Effector memory CD8-positive, alpha-beta T cell (primary cell): Measurements from ENCODE around the gene DNAJC18.
"Not testable (repeated sequence)": the region's sequence is repeated elsewhere in the genome, so short reads cannot be mapped to it uniquely, and the experiment has no call there.

Experiments used
- ATAC-seq: fragments of 150-1000 bp; cut with Tn5 transposase; replicated peaks from 2 replicates; pipeline ENCODE4 v1.10.0; 2021; ENCODE audit warnings: mild to moderate bottlenecking, moderate library complexity
- DNase-seq, 3 experiments: peaks; one replicate each; pipeline ENCODE4 v3.0.0; 2021
- H3K27ac Mint-ChIP-seq, 2 donors: one replicate each; pipeline ENCODE4 v1.8.0; 2022; ENCODE audit warnings: mild to moderate bottlenecking in 2 of 2, mixed read lengths in 2 of 2, moderate library complexity in 2 of 2
- H3K27me3 Mint-ChIP-seq, 2 donors: one replicate each; pipeline ENCODE4 v1.8.0; 2022; ENCODE audit warnings: mixed read lengths in 2 of 2
- H3K36me3 Mint-ChIP-seq: one replicate; pipeline ENCODE4 v1.8.0; 2022; ENCODE audit warnings: mild to moderate bottlenecking, moderate library complexity, mixed read lengths; ENCODE audit not compliant: insufficient read depth
- H3K4me1 Mint-ChIP-seq, 2 donors: one replicate each; pipeline ENCODE4 v1.8.0; 2022; ENCODE audit warnings: low read depth in 2 of 2, mixed read lengths in 2 of 2
- H3K4me3 Mint-ChIP-seq, 2 donors: one replicate each; pipeline ENCODE4 v1.8.0; 2022; ENCODE audit warnings: mild to moderate bottlenecking in 2 of 2, mixed read lengths in 2 of 2, moderate library complexity in 2 of 2
- H3K9me3 Mint-ChIP-seq, 2 donors: one replicate each; pipeline ENCODE4 v1.8.0; 2022; ENCODE audit warnings: mixed read lengths in 2 of 2

Gene DNAJC18

DNA sequence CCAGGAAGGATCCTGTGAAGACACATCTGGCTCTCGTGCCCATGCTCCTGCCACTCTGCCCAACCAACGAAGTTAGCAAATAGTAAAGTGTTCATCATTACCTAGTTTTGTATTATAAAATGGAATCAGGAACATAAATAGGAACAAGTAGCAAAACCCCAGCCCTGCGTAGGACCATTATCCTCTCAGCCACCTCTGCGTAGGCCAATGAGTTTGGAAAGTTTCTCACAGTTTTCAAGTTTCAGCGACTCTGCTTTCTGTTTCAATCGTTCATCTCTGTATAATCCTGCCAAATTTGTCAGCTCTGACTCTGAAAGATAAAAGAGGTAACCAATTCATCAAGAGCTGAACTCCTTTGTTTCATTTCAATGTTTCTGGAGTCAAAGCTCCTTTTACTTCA, 25.4 kb downstream of the DNAJC18 start:
- Mint-ChIP-seq H3K4me3 (no peak overlapping the region), H3K9me3 (no peaks in the 10 kb centered on the region), H3K36me3 (peaks cover under 1% of the 10 kb centered on the region), H3K27ac (no peak overlapping the region), H3K4me1 (no peaks in the 10 kb centered on the region), H3K27me3 (no peaks in the 10 kb centered on the region)
- no peak for DNase-seq
- no peak for ATAC-seq

GRCh38 chr5:139413153-139413552, 26.2 kb downstream of the DNAJC18 start:
- no peak for ATAC-seq
- Mint-ChIP-seq H3K36me3 (no peaks in the 10 kb centered on the region), H3K27me3 (no peaks in the 10 kb centered on the region), H3K4me1 (no peaks in the 10 kb centered on the region), H3K27ac (no peak overlapping the region), H3K9me3 (no peaks in the 10 kb centered on the region), H3K4me3 (no peak overlapping the region)
- DNase-seq: no peak

- DNase-seq (no peak), ATAC-seq (no peak)
- H3K27me3 Mint-ChIP-seq: no peaks in the 10 kb centered on the region
- no peaks in the 10 kb centered on the region for H3K36me3 Mint-ChIP-seq
- no peaks in the 10 kb centered on the region for H3K9me3 Mint-ChIP-seq
- H3K4me1 Mint-ChIP-seq: no peaks in the 10 kb centered on the region
- H3K27ac Mint-ChIP-seq: no peak overlapping the region
- no peak overlapping the region for H3K4me3 Mint-ChIP-seq
Measured at GRCh38 chr5:139410993-139411828, 28.1 kb downstream of the DNAJC18 start.

- DNase-seq (no peak), ATAC-seq (no peak)
- no peaks in the 10 kb centered on the region for H3K36me3 Mint-ChIP-seq
- H3K9me3 Mint-ChIP-seq: no peaks in the 10 kb centered on the region
- no peaks in the 10 kb centered on the region for H3K27me3 Mint-ChIP-seq
- no peaks in the 10 kb centered on the region for H3K4me1 Mint-ChIP-seq
- H3K27ac Mint-ChIP-seq: no peak overlapping the region
- no peak overlapping the region for H3K4me3 Mint-ChIP-seq
Measured at GRCh38 chr5:139410121-139410992, 29.0 kb downstream of the DNAJC18 start.

GRCh38 chr5:139409116-139409515, 30.2 kb downstream of the DNAJC18 start:
- not testable (repeated sequence) for H3K4me3 Mint-ChIP-seq, H3K4me1 Mint-ChIP-seq, ATAC-seq, H3K9me3 Mint-ChIP-seq, H3K27ac Mint-ChIP-seq, H3K36me3 Mint-ChIP-seq, H3K27me3 Mint-ChIP-seq, DNase-seq

- Mint-ChIP-seq H3K9me3 (no peaks in the 10 kb centered on the region), H3K27ac (no peak overlapping the region), H3K4me1 (peaks cover 13 to 14% of the 10 kb centered on the region in 2 donors), H3K27me3 (no peaks in the 10 kb centered on the region), H3K4me3 (no peak overlapping the region), H3K36me3 (peaks cover 6% of the 10 kb centered on the region)
- no peak for ATAC-seq
- DNase-seq: no peak
Measured at GRCh38 chr5:139408191-139408590, 31.1 kb downstream of the DNAJC18 start.

GRCh38 chr5:139407517-139407916, 31.8 kb downstream of the DNAJC18 start:
- no peak for DNase-seq
- Mint-ChIP-seq H3K4me3 (no peak overlapping the region), H3K27me3 (no peaks in the 10 kb centered on the region), H3K4me1 (peaks cover 18 to 20% of the 10 kb centered on the region in 2 donors), H3K36me3 (peaks cover 6% of the 10 kb centered on the region), H3K27ac (no peak overlapping the region), H3K9me3 (no peaks in the 10 kb centered on the region)
- ATAC-seq: no peak

DNA sequence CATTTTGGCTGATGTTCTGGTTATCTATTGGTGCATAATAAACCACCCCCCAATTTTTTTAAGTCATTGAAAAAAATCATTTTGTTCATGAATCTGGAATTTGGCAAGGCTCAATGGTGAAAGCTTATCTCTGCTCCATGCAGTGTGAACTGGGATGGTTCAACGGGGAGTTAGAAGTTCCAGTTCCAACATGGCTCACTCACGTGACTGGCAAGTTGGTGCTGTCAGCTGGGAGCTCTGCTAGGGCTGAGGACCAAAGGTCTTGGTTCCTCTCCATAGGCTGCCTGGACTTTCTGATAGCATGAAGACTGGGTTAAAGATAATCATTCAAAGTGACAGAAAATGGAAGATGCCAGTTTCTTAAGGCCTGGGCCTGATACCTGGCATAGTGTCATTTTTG, 32.4 kb downstream of the DNAJC18 start:
- ATAC-seq (no peak), DNase-seq (no peak)
- Mint-ChIP-seq H3K27me3 (no peaks in the 10 kb centered on the region), H3K36me3 (peaks cover 6% of the 10 kb centered on the region), H3K9me3 (no peaks in the 10 kb centered on the region), H3K4me1 (peaks cover 18 to 23% of the 10 kb centered on the region in 2 donors), H3K4me3 (no peak overlapping the region), H3K27ac (no peak overlapping the region)

GRCh38 chr5:139404484-139404840, 34.9 kb downstream of the DNAJC18 start:
- ATAC-seq (no peak), DNase-seq (no peak)
- Mint-ChIP-seq H3K27ac (peak overlapping the region; percentile 94 to 95), H3K4me1 (peaks cover 22 to 24% of the 10 kb centered on the region in 2 donors), H3K27me3 (no peaks in the 10 kb centered on the region), H3K4me3 (peak overlapping the region; percentile 89 to 91), H3K36me3 (peaks cover 6% of the 10 kb centered on the region), H3K9me3 (no peaks in the 10 kb centered on the region)

- H3K27me3 Mint-ChIP-seq: no peaks in the 10 kb centered on the region
- peaks cover 25 to 27% of the 10 kb centered on the region in 2 donors for H3K4me1 Mint-ChIP-seq
- H3K9me3 Mint-ChIP-seq: no peaks in the 10 kb centered on the region
- peak within 1 kb of the TSS; percentile 94 to 95 for H3K27ac Mint-ChIP-seq
- DNase-seq: peak; percentile 95 to 97 (median 95)
- peak; percentile 88 for ATAC-seq
- H3K4me3 Mint-ChIP-seq: peak within 1 kb of the TSS; percentile 89 to 91
- H3K36me3 Mint-ChIP-seq: peaks cover 6% of the 10 kb centered on the region
Measured at GRCh38 chr5:139403787-139404483, 35.4 kb downstream of the DNAJC18 start, which contains the start of gene SPATA24. TSS of gene SPATA24 (minus strand) at chr5:139404089. CDS start at chr5:139404060, 29 bp downstream.

DNA sequence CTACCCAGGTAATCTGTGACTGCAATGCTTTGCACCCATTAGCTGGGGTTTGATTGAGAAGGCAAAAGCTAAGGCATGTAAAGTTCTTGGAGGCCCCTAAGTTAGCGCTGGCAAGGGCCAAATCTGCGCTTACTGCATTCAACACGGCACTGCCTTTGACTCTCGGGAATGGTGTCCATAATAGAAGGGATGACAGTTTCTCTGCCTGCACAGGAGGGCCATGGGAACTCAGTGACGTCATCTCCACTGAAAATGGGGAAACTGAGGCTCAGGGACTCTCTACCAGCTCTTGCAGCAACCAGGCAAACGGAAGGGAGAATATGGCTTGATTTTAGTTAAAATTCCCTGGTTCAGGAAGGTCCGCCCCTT, 35.9 kb downstream of the DNAJC18 start:
- Mint-ChIP-seq H3K4me3 (peak overlapping the region; percentile 89 to 91), H3K9me3 (no peaks in the 10 kb centered on the region), H3K27me3 (no peaks in the 10 kb centered on the region), H3K27ac (peak overlapping the region; percentile 94 to 95), H3K36me3 (peaks cover 6% of the 10 kb centered on the region), H3K4me1 (peaks cover 25 to 27% of the 10 kb centered on the region in 2 donors)
- DNase-seq (no peak), ATAC-seq (no peak)

DNA sequence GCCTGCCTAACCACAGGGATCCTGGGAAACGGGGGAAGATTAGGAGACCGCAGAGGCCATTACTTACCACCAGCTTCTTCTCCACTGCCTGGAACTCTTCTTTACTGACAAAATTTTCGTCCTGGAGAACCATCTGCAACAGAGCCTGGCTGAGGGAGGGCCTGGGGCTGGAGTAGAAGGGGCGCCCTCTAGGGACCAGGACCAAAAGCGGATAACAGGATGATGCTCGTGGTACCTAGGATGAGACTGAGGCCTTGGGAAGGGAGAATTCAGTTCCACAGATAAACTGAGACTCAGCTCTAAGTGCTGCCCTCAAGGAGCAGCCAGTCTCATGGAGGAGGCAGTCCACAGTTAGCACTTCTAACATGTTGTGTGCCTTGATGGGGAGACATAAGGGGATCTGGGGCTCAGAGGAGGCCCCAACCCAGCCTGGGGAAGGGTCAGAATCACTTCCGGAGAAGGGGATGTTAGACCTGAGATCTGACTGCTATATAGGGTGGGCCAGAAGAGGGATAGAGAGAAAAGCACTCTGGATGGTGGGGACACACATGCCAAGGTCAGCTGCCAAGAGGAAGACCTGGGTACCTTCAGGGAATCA, 36.7 kb downstream of the DNAJC18 start:
- Mint-ChIP-seq H3K36me3 (peaks cover 6% of the 10 kb centered on the region), H3K4me3 (peak overlapping the region; percentile 89 to 91), H3K9me3 (no peaks in the 10 kb centered on the region), H3K27ac (peak overlapping the region; percentile 94 to 95), H3K27me3 (no peaks in the 10 kb centered on the region), H3K4me1 (peaks cover 25 to 27% of the 10 kb centered on the region in 2 donors)
- no peak for DNase-seq
- ATAC-seq: no peak

- no peak overlapping the region for H3K27ac Mint-ChIP-seq
- no peaks in the 10 kb centered on the region for H3K9me3 Mint-ChIP-seq
- H3K4me1 Mint-ChIP-seq: peaks cover 25 to 28% of the 10 kb centered on the region in 2 donors
- H3K36me3 Mint-ChIP-seq: peaks cover 6% of the 10 kb centered on the region
- H3K27me3 Mint-ChIP-seq: no peaks in the 10 kb centered on the region
- DNase-seq (no peak), ATAC-seq (no peak)
- H3K4me3 Mint-ChIP-seq: no peak overlapping the region
Measured at GRCh38 chr5:139401546-139401945, 37.8 kb downstream of the DNAJC18 start.
